Activated T-helper 17 cell treated with anti-CD3 and anti-CD28 coated beads, Interleukin-2, amount 50 U/mL, for 72 hours (primary cell): ENCODE data around the gene TLR6. TPM values are rescaled to one million over a fixed set of nuclear protein-coding genes. Genes with fewer than 3 reads are reported as not detected.
"Not testable (repeated sequence)": the region's sequence is repeated elsewhere in the genome, so short reads cannot be mapped to it uniquely, and the experiment has no call there.

Source experiments
- ATAC-seq: fragments of 150-1000 bp; cut with Tn5 transposase; replicated peaks from 2 replicates; pipeline ENCODE4 v1.10.0; 2021; ENCODE audit warnings: mild to moderate bottlenecking, moderate library complexity
- H3K27ac Mint-ChIP-seq: one replicate; pipeline ENCODE4 v1.8.0; 2022; ENCODE audit warnings: mixed read lengths
- H3K27me3 Mint-ChIP-seq: one replicate; pipeline ENCODE4 v1.8.0; 2022; ENCODE audit warnings: mixed read lengths
- H3K36me3 Mint-ChIP-seq: one replicate; pipeline ENCODE4 v1.8.0; 2022; ENCODE audit warnings: low read depth, mild to moderate bottlenecking, mixed read lengths
- H3K4me1 Mint-ChIP-seq: one replicate; pipeline ENCODE4 v1.8.0; 2022; ENCODE audit warnings: mixed read lengths
- H3K4me3 Mint-ChIP-seq: one replicate; pipeline ENCODE4 v1.8.0; 2022; ENCODE audit warnings: mild to moderate bottlenecking, mixed read lengths
- H3K9me3 Mint-ChIP-seq: one replicate; pipeline ENCODE4 v1.8.0; 2022; ENCODE audit warnings: mixed read lengths
- total RNA-seq, 2 donors: library from RNA; stranded (reverse); gene quantifications; one replicate each; pipeline ENCODE4 v1.2.3, GENCODE V29; 2022

The TLR6 gene
- total RNA-seq, 2 donors from 2014 or later: 2.7 to 3.0 TPM

DNA sequence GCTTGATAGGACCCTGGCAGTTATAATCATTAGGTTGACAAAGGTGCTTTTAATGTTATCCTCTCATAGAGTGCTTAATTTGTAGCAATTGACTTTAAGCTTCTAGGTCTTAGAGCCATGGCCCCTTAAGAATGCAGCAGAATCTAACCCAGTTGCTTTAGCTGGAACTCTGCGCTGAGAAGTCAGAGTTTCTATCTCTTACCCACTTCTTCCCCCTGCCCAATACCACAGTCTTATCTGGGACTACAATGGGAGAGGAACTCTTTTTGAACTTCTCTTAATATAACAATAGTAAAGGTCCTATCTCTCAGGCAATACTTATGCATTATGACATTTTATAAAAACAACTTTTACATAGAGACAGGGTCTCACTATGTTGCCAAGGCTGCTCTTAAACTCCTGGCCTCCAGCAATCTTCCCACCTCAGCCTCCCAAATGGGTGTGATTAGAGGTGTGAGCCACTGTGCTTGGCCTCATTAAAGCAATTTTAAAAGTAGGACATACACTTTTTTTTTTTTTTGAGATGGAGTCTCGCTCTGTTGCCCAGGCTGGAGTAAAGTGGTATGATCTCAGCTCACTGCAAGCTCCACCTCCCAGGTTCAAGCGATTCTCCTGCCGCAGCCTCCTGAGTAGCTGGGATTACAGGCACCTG is 75.7 kb downstream of the TLR6 start:
- Mint-ChIP-seq H3K4me1 (no peaks in the 10 kb centered on the region), H3K36me3 (no peaks in the 10 kb centered on the region), H3K9me3 (peaks cover 4% of the 10 kb centered on the region), H3K4me3 (no peak overlapping the region), H3K27ac (no peak overlapping the region), H3K27me3 (peaks cover 6% of the 10 kb centered on the region)
- ATAC-seq: no peak

DNA sequence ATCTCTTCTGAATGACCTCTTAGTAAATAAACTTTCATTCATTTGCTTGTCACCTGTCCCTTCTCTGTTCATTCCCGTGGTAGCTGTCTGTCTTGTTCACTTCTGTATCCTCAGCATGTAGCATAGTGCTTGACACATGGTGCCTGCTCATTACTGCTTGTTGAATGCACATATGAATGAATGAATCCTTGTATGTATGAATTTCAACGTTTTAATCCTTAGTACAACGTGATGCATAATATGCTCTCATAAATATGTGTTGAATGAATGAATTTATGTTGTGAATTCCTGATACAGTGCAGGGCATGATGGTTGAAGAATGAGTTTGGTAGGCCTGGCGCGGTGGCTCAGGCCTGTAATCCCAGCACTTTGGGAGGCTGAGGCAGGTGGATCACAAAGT is 76.8 kb downstream of the TLR6 start:
- Mint-ChIP-seq H3K4me3 (no peak overlapping the region), H3K27ac (no peak overlapping the region), H3K4me1 (no peaks in the 10 kb centered on the region), H3K27me3 (peaks cover 6% of the 10 kb centered on the region), H3K36me3 (no peaks in the 10 kb centered on the region), H3K9me3 (peaks cover 4% of the 10 kb centered on the region)
- ATAC-seq: no peak

DNA sequence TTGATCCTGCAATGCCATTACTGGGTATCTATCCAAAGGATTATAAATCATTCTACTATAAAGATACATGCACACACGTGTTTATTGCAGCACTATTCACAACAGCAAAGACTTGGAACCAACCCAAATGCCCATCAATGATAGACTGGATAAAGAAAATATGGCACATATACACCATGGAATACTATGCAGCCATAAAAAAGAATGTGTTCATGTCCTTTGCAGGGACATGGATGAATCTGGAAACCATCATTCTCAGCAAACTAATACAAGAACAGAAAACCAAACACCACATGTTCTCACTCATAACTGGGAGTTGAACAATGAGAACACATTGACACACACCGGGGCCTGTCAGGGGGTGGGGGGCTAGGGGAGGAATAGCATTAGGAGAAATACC is 78.7 kb downstream of the TLR6 start:
- not testable (repeated sequence) for H3K36me3 Mint-ChIP-seq, H3K27me3 Mint-ChIP-seq, H3K27ac Mint-ChIP-seq, ATAC-seq, H3K4me3 Mint-ChIP-seq, H3K9me3 Mint-ChIP-seq, H3K4me1 Mint-ChIP-seq

DNA sequence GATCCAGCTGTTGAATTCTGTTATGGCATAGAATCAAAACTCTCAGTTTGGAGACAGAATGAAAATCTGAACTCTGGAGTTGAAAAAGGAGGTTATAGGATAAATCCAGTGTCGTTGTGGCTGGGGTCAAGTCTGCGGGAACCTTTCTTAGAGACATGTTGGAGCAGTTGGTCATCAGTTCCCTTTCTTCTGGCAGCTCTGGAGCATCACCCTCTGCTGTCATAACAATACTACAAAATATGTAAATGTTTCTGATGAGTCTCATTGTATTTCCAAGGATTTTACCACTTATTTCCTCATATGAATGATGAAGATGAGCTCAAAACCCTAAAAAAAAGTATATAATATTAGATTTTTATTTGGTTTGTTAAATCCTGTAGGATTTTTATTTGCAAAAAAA is 81.3 kb downstream of the TLR6 start:
- Mint-ChIP-seq H3K4me1 (no peaks in the 10 kb centered on the region), H3K36me3 (no peaks in the 10 kb centered on the region), H3K4me3 (no peak overlapping the region), H3K9me3 (peaks cover 8% of the 10 kb centered on the region), H3K27me3 (peaks cover 9% of the 10 kb centered on the region), H3K27ac (no peak overlapping the region)
- ATAC-seq: no peak

DNA sequence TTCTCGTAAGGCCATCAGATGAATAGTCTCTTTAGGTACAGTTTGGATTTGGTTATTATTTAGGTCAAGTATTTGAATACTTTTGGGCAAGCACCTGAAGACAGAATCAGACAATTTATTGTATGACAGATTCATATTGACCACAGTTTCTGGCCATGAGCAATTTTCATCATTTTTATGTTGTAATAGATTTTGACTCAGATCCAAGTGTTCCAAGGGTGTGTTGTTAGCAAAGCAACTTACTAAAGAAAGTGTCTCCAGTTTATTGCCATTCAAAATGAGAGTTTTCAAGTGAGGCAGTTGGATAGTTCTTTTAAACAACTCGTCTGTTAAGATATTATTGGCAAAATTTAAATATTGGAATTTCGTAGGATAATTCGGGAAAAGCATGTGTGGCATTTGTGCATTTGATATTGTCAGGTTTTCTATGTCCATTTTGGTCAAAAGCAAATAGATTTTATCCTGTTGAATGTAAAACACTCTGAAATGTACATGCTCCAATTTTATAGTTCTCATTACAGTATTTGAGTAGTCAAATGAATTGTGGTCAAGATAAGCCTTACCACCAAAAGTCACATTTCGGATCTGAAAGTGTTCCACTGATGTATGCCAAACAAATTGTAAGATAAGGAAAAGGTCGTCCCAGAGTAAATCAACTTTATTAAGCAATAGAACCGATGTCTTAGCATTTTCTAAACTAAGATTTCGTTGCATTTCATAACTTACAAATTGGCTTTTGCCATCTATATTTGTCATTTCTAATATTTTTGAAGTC is 82.2 kb downstream of the TLR6 start:
- no peaks in the 10 kb centered on the region for H3K36me3 Mint-ChIP-seq
- no peak overlapping the region for H3K4me3 Mint-ChIP-seq
- H3K27ac Mint-ChIP-seq: no peak overlapping the region
- peaks cover 8% of the 10 kb centered on the region for H3K9me3 Mint-ChIP-seq
- no peaks in the 10 kb centered on the region for H3K4me1 Mint-ChIP-seq
- H3K27me3 Mint-ChIP-seq: peaks cover 9% of the 10 kb centered on the region
- ATAC-seq: no peak

Other genes with a start within 250 kb of the TLR6 start
- gene KLF3, start 192.6 kb downstream of the TLR6 start, total RNA-seq: 1 to 10 TPM; 4.3 to 5.5 TPM
- under 1 TPM in 1 of 2 donors, not detected in 1; 0.19 TPM for gene TLR10, start 73.8 kb downstream of the TLR6 start, total RNA-seq
- 1 to 10 TPM; 2.1 to 5.9 TPM for gene TLR1, start 52.0 kb downstream of the TLR6 start, total RNA-seq
- 1 to 10 TPM in 1 of 2 donors, under 1 TPM in 1; 0.35 to 1.5 TPM for gene FAM114A1, start 11.0 kb upstream of the TLR6 start, total RNA-seq
- 10 to 100 TPM; 25.7 to 37.9 TPM for gene TMEM156, start 175.6 kb upstream of the TLR6 start, total RNA-seq
- 10 to 100 TPM; 19.4 to 28.1 TPM for gene KLHL5, start 205.4 kb upstream of the TLR6 start, total RNA-seq